Panc1 (cell line): Measurements from ENCODE around the gene NEGR1. TPM values are rescaled to one million over a fixed set of nuclear protein-coding genes. Genes with fewer than 3 reads are reported as not detected.

Source experiments
- ATAC-seq: fragments of 200-7000 bp; cut with Tn5 transposase; 2 replicates; pipeline ENCODE4 v1.9.1; 2020; ENCODE audit warnings: mild to moderate bottlenecking, moderate library complexity
- BruUV-seq: library from RNA; stranded (reverse); fragments of 400-500 nt; replicated peaks from 2 replicates; lab custom pipeline; 2021; lab: Mats Ljungman, UMichigan
- CTCF ChIA-PET: fragments of 300-600 bp; sonication (Branson Sonifier 250); formaldehyde crosslinking; loops from one replicate; lab custom pipeline; 2022; ENCODE audit warnings: antibody characterized with exemption; lab: Charles Lee
- POLR2A ChIA-PET: fragments of 300-600 bp; sonication (Branson Sonifier 250); formaldehyde crosslinking; loops from one replicate; lab custom pipeline; 2022; ENCODE audit warnings: antibody characterized with exemption; lab: Charles Lee
- DNase-seq: peaks from one replicate; pipeline ENCODE4 v3.0.0-alpha.2; 2010; ENCODE audit warnings: low read depth, low spot score
- H3K27ac ChIP-seq: 2 replicates; pipeline ENCODE4 v1.5.1; 2011; ENCODE audit warnings: mild to moderate bottlenecking, low read length, inconsistent platforms
- H3K27me3 ChIP-seq: fragments of 200-500 bp; sonication (Bioruptor generic); 2 replicates; pipeline ENCODE4 v1.6.0; 2014; ENCODE audit warnings: low read length, inconsistent platforms; ENCODE audit not compliant: control insufficient read depth, insufficient read depth
- H3K36me3 ChIP-seq: fragments of 200-500 bp; sonication (Bioruptor generic); 2 replicates; pipeline ENCODE4 v1.5.1; 2014; ENCODE audit warnings: inconsistent platforms, mild to moderate bottlenecking, low read length, moderate library complexity; ENCODE audit not compliant: control insufficient read depth, insufficient read depth
- H3K4me1 ChIP-seq: 2 replicates; pipeline ENCODE4 v1.5.1; 2011; ENCODE audit warnings: inconsistent platforms, mild to moderate bottlenecking, low read length, moderate library complexity; ENCODE audit not compliant: control insufficient read depth, insufficient read depth
- H3K4me3 ChIP-seq, 2 experiments: 2 replicates each; pipeline ENCODE4 v1.5.1; 2011 to 2012; ENCODE audit warnings: low read depth in 2 of 2, low read length in 2 of 2, mild to moderate bottlenecking in 2 of 2, inconsistent platforms in 1 of 2, moderate library complexity in 1 of 2
- H3K9me3 ChIP-seq: fragments of 200-500 bp; sonication (Bioruptor generic); 2 replicates; pipeline ENCODE4 v1.5.1; 2014; ENCODE audit warnings: low read depth, mild to moderate bottlenecking, inconsistent platforms, low read length, moderate library complexity; ENCODE audit not compliant: control insufficient read depth, insufficient read depth
- CTCF ChIP-seq: fragments of 450-650 bp; IDR thresholded peaks from 2 replicates; pipeline ENCODE4 v1.5.1; 2017; ENCODE audit warnings: mild to moderate bottlenecking
- POLR2AphosphoS5 ChIP-seq: IDR thresholded peaks from 2 replicates; pipeline ENCODE4 v1.6.1; 2012; ENCODE audit warnings: mild to moderate bottlenecking, low read depth, low read length, moderate library complexity
- REST ChIP-seq, 2 experiments: IDR thresholded peaks; 2 replicates each; pipeline ENCODE4 v1.6.1; 2011 to 2012; ENCODE audit warnings: low read depth in 2 of 2, control low read depth in 1 of 2, low read length in 1 of 2, mild to moderate bottlenecking in 1 of 2, moderate library complexity in 1 of 2; ENCODE audit not compliant: insufficient read depth in 1 of 2
- SIN3A ChIP-seq: IDR thresholded peaks from 2 replicates; pipeline ENCODE4 v1.6.1; 2012; ENCODE audit warnings: low read depth, mild to moderate bottlenecking, low read length, moderate library complexity, borderline replicate concordance; ENCODE audit not compliant: insufficient read depth
- TCF7L2 ChIP-seq: IDR thresholded peaks from 2 replicates; pipeline ENCODE4 v1.6.1; 2011; ENCODE audit warnings: mild to moderate bottlenecking, low read depth, low read length, inconsistent platforms
- in situ Hi-C: cut with HindIII; loops from 2 replicates; pipeline ENCODE4 v1.10.0; 2016; ENCODE audit warnings: low sequenced_read_pairs, low pct_unique_long_range_greater_than_20kb
- intact Hi-C: fragments of 100-400 bp; cut with micrococcal nuclease; formaldehyde crosslinking; loops from one replicate; pipeline ENCODE4 v1.10.0; 2022; ENCODE audit not compliant: unreplicated experiment
- total RNA-seq: library from RNA; stranded (reverse); gene quantifications from one replicate; pipeline ENCODE4 v1.2.1, GENCODE V29; 2021; ENCODE audit not compliant: unreplicated experiment

The NEGR1 gene
- total RNA-seq, 1 experiment from 2014 or later, result 2.7 TPM

- Histone ChIP-seq H3K36me3 (no peaks in the 10 kb centered on the region), H3K27ac (no peak overlapping the region), H3K4me1 (no peaks in the 10 kb centered on the region), H3K9me3 (0 out of 2 replicates have a peak, but pooled peaks cover 2% of the 10 kb centered on the region), H3K27me3 (no peaks in the 10 kb centered on the region), H3K4me3 (no peak overlapping the region)
- TF ChIP-seq TCF7L2 (no peak), CTCF (no peak), REST (IDR thresholded peaks at IDR 0.05; ENCODE audit: insufficient read depth in 1 of 2, low read depth in 2 of 2, low read length in 1 of 2) (no peak), POLR2AphosphoS5 (no peak), SIN3A (no peak)
- ChIA-PET CTCF (no interaction called here), POLR2A (no interaction called here)
- in situ Hi-C loops (no loop called here), intact Hi-C loops (no loop called here)
- DNase-seq (no peak), ATAC-seq (no peak)
- no TSS peak for BruUV-seq
These were observed 615.7 kb downstream of the NEGR1 start for GRCh38 chr1:71666609-71667008.

GRCh38 chr1:71660411-71660810, 621.9 kb downstream of the NEGR1 start:
- H3K27ac ChIP-seq, result no peak overlapping the region
- ATAC-seq (no peak), DNase-seq (no peak)
- in situ Hi-C loops (no loop called here), intact Hi-C loops (no loop called here)
- TF ChIP-seq SIN3A (no peak), TCF7L2 (no peak), CTCF (no peak), REST (IDR thresholded peaks at IDR 0.05; ENCODE audit: insufficient read depth in 1 of 2, low read depth in 2 of 2, low read length in 1 of 2) (no peak), POLR2AphosphoS5 (no peak)
- ChIA-PET CTCF (no interaction called here), POLR2A (no interaction called here)
- no TSS peak for BruUV-seq
- no peaks in the 10 kb centered on the region for H3K36me3 ChIP-seq
- H3K9me3 ChIP-seq, result peaks cover 2% of the 10 kb centered on the region; the same call in 1 of the 2 replicates
- no peaks in the 10 kb centered on the region for H3K4me1 ChIP-seq
- H3K4me3 ChIP-seq, result no peak overlapping the region
- H3K27me3 ChIP-seq, result no peaks in the 10 kb centered on the region
